Stimulated activated CD4-positive, alpha-beta T cell treated with anti-CD3 and anti-CD28 coated beads, TNF-alpha, amount 100 ng/mL, for 24 hours (primary cell): ENCODE data around the gene KLHL29.

Source experiments
- DNase-seq, 3 experiments: peaks; one replicate each; pipeline ENCODE4 v3.0.0-alpha.2; 2020; ENCODE audit warnings: low read depth in 3 of 3

Gene KLHL29

DNA sequence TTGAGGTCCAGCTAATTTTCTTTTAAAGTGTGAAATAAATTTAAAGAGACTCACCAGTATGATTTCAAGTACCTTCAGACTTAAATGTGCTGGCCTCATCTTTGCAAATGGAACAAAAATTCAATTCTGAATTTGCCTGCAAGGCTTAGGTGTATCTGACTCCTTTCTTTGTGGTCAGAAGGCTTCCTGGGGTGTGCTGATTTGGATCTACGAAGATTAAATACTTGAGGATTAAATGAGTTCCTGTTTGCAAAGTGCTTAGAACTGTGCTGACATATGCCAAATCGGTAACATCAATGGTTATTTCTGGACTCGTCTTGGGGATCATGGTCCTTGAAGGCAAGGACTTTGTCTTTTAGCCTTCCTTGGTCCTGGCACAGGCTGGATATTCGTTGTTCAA, 9.7 kb downstream of the KLHL29 start:
- no peak for DNase-seq

GRCh38 chr2:23397478-23397877, 12.5 kb downstream of the KLHL29 start:
- DNase-seq, result no peak

DNA sequence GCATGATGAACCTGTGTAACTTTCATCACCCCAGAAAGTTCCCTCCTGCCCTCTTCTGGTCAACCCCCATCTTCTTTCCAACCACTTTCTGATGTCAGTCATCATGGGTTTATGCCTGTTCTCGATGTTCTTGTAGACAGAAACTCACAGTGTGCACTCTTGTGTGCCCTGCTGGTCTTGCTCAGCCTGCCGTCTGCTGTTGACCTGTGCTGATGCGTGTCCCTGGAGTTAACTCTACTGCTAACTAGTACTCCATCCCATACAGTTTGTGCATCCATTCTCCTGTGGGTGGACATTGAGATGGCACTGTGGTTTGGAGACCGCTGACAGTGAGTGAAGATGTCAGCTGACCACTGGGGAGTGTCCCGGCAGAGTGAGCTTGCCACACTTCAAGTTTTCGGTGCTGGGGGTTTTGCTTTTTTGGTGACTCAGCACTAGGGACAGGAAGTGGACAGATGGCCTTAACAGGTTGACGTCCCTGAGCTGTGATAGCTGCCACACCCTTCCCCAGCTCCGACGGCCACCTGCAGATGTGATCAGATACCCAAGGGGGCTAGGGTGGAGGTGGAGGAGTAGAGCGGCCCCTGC, 14.8 kb downstream of the KLHL29 start:
- DNase-seq, result no peak

GRCh38 chr2:23400703-23401102, 15.7 kb downstream of the KLHL29 start:
- no peak for DNase-seq

DNA sequence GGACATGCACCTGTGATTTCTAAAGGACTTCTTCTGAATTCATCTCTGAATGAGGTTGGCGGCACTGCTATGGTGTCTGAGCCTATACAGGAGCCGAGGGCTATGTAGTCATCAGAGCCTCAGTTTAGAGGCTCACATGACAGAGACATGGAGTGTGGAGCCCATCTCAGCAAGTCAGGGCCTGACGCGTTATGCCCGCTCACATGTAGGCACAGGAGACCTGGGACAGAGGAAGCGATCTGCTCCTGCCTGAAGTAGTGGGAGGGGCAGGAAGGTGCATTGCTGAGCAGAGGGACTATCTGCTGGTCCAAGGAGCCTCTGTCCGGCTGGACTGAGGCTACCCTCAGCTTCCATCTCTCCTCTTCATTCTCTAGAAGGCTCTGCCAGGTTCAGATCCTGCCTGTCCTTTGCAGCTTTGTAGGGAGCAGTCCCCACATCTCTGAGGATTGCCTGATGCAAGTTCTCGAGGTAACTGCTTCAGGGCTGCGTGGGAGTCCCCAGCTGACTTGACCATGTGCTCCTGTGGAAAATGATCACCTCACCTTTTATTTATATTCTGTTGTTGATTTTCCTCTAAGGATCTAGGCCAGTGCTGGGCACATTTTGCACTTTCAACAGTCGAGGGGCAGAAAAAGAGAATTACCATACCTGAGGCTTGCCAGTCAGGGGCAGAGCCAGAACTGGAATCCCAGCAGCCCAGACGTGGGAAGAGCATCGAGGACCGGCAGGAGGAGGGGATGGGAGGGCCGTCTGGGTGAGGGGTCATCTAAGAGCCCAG, 16.6 kb downstream of the KLHL29 start:
- DNase-seq, result no peak

DNA sequence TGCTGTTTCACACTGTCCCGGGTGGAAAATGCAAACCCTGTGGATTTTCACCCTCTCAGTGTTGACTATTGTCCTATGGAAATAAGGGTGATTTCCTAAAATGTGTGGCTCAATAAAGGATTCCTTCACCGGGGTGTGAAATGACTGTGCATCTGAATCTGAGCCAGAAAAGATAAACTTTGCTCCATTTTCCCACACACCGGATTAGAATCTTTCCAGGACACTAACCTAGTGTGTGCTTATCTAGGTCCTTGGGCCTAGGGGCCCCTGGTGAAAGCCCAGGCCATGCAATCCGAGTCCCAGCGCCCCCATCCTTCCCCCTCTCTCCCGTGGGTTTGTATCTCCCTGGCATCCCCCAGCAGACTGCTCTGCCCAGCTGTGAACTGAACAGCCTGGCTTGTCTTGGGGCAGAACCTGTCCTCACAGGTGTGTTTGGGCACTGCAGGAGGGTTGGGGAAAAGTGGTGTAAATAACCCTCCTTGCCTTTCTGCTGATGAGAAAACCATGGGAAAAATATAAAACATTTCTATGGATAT, 17.3 kb downstream of the KLHL29 start:
- DNase-seq, result no peak

- DNase-seq, result no peak
Measured at GRCh38 chr2:23404426-23404825, 19.4 kb downstream of the KLHL29 start.

- DNase-seq, result no peak
Measured at GRCh38 chr2:23409248-23409647, 24.3 kb downstream of the KLHL29 start.

DNA sequence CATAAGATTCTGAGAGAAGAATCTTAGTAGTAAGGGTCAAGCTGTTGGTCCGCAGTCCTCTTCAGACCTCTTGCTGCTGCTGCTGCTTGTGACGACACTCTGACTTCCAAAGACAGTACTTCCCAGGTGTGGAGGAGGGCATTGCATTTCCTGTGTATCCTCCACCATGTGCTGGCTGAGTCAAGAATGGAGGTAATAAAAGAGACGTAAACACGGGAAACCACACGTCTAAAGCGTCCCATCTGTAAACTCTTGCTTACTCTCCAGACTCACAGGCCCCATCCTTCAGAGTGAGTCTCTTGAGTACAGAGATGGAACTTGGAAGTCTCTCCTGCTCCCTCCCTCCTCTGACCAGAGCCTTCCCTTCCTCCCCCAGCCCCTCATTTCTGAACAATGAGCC, 25.6 kb downstream of the KLHL29 start:
- no peak for DNase-seq

DNA sequence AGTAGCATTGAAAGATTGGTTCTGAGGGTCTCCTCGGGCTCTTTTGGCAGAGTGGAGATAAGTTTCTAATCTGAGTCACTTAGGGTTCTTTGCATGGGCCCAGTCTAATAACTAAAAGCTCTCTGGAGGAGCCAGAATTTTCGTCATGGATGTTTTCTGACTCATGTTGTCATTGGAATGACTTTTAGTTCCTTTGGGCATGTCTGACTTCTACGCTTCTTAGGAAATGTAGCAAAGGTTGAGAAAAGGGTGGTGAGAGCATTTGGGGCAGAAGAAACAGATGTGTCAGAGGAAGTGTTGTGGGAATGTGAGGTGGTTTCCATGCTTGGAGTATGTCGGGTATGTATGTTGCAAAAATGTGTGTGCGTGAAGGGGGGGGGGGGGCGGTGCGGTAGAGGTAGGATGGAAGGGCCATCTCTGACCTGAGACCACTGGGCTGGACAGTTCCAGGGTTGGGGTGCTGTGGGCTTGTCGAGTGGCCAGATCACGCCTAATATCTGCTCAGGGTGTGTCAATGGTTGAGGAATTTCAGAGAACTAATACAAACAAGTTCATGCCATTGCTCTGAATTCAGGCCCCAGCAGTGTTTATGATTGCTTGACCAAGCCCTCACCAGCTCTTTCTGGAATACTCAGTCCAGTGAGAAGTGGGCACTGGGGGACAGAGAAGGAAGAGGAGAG, 26.9 kb downstream of the KLHL29 start:
- DNase-seq, result no peak

DNA sequence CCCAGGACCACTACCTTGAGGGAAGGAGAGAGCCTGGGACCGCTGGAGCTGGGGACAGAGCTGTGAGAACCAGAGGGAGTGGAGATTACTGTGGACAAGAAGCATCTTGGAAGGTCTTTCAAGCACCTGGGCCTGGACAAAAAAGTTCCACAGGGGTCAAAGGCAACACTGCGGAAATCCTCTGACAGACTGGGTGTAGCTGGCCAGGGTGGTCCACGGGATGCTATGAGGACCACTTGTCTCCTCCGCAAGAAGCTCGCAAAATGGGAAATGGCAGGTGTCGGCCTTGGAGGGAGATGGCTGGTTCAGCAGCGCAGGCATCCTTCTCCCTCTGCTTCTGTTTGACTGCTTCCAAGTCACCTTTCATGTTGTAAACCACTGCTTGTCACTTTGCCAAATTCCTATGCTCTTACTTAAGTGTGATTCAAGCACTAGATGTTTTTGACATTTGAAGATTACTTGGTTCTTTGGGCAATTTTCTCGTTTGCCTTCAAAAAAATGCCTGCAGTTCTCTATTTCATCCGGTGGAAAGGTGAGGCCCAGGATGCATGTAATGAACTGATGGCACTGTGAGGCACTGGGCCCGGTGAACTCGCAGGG, 27.7 kb downstream of the KLHL29 start:
- DNase-seq, result no peak

- DNase-seq, result no peak
Measured at GRCh38 chr2:23413641-23414040, 28.7 kb downstream of the KLHL29 start.

DNA sequence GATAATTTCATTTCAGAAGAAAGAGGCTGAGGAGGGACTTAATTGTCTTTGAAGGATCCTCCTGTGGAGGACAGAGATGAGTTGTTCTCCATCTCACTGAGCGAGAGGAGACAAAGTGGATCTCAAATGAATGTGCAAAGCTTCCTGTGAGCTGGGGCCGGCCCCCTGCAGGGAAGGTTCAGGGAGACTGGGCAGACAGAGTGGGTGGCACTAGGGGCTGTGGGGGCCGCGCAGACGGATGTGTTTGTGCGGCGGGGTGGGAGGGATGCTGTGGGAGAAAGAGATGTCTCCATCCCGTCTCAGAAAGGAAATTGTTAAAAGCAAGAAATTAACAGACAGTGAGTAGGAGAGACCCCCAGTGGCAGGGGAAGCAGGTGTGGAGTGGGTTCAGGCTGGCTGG, 29.1 kb downstream of the KLHL29 start:
- DNase-seq, result no peak

GRCh38 chr2:23414871-23415270, 29.9 kb downstream of the KLHL29 start:
- DNase-seq, result no peak

DNA sequence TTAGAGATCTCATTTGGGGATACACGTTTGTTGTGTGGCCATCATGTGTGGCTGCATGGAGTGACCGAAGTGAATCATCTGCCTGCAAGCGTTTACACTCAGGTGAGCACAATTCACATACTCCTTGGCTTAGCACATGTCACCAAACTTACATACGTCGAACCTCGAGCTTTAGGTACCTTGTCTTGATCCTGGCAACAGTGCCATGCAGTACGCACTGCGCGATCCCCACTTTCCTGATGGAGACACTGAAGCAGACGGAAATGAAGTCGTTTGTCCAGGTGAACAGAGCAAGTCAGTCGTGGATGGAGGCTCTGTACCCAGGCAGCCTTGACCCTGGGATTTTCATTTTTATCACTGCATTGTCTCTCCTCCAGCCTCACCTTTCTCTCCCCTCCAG, 32.3 kb downstream of the KLHL29 start:
- no peak for DNase-seq

- DNase-seq, result no peak
Measured at GRCh38 chr2:23418056-23418455, 33.1 kb downstream of the KLHL29 start.

DNA sequence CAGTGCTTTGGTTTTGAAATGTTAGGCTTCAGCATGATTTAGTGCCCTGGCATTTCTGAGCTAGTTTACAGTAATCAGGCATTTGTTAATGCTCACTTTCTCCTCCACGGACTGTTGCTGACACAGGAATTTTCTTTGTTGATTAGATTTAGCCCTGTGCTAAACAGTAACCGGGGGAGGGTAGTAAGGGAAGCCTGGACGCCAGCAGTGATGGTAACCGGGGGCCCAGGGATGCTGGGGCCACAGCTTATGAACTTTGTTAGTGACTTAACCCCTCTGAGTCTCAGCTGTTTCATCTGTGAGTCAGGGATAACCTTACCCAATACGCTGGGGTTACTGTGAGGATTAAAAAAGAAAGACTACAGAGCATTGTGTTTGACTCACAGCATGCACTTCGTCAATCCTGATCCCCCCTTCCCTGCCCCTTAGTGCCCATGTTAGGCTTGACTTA, 33.5 kb downstream of the KLHL29 start:
- DNase-seq, result no peak

- DNase-seq, result no peak
Measured at GRCh38 chr2:23419171-23420090, 34.5 kb downstream of the KLHL29 start.

GRCh38 chr2:23420091-23420839, 35.3 kb downstream of the KLHL29 start:
- DNase-seq, result no peak

DNA sequence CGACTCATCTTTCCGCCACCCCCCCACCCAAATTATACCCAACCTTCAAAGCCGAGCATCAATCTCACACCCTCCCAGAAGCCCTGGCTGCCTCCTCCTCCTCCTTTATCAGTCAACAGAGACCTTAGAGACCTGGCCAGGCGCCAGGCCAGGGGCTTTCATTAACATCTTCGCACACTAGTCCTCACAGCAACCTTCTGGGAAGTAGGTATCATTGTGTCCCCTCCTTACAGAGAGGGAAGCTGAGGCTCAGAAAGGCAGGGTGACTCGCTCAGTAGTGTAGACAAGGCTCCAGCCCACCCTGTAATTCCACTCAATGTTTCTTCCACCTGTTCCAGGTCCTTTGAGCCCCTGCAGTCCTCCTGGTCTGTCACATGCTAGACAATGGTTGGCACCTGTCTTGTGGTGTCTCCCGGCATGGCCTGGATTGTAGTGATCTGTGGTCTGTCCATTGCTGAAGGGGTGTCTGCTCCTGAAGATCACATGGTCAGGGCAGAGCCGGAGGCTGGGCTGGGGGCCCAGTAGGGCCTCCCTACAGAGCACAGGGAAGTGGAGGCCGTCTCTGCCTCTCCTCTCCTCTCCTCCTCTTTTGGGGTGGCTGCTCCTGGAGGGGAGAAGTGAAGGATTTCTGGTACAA, 36.0 kb downstream of the KLHL29 start:
- no peak for DNase-seq
